Neural progenitor cell (in vitro differentiated cells): ENCODE data around the gene HNRNPA0. TPM values are rescaled to one million over a fixed set of nuclear protein-coding genes. Genes with fewer than 3 reads are reported as not detected.

ENCODE experiments used
- DNase-seq: peaks from one replicate; pipeline ENCODE4 v3.0.0-alpha.2; 2016; ENCODE audit warnings: low spot score
- H2AFZ ChIP-seq: fragments of 200-600 bp; sonication (generic); replicated peaks from 2 replicates; pipeline ENCODE4 v1.6.1; 2016; ENCODE audit warnings: antibody characterized with exemption
- H3F3A ChIP-seq: fragments of 200-600 bp; sonication (generic); 2 replicates; pipeline ENCODE4 v1.6.1; 2016; ENCODE audit warnings: antibody characterized with exemption, low read depth
- H3K27ac ChIP-seq: fragments of 200-600 bp; sonication (generic); 2 replicates; pipeline ENCODE4 v1.5.1; 2016; ENCODE audit warnings: mild to moderate bottlenecking
- H3K27me3 ChIP-seq: fragments of 200-600 bp; sonication (generic); 2 replicates; pipeline ENCODE4 v1.6.1; 2016; ENCODE audit warnings: mild to moderate bottlenecking, moderate library complexity
- H3K36me3 ChIP-seq: fragments of 200-600 bp; sonication (generic); 2 replicates; pipeline ENCODE4 v1.5.1; 2016
- H3K4me1 ChIP-seq: fragments of 200-600 bp; sonication (generic); 2 replicates; pipeline ENCODE4 v1.6.1; 2016; ENCODE audit warnings: mixed run types
- H3K4me2 ChIP-seq: fragments of 200-600 bp; sonication (generic); 2 replicates; pipeline ENCODE4 v1.6.1; 2016
- H3K4me3 ChIP-seq: fragments of 200-600 bp; sonication (generic); 2 replicates; pipeline ENCODE4 v1.5.1; 2016
- H3K79me2 ChIP-seq: fragments of 200-600 bp; sonication (generic); 2 replicates; pipeline ENCODE4 v1.6.1; 2016; ENCODE audit warnings: low read depth
- H3K9ac ChIP-seq: fragments of 200-600 bp; sonication (generic); 2 replicates; pipeline ENCODE4 v1.6.1; 2016
- H3K9me3 ChIP-seq: fragments of 200-600 bp; sonication (generic); 2 replicates; pipeline ENCODE4 v1.5.1; 2016; ENCODE audit warnings: low read depth
- H4K20me1 ChIP-seq: fragments of 200-600 bp; sonication (generic); 2 replicates; pipeline ENCODE4 v1.6.1; 2016; ENCODE audit warnings: low read depth
- H3K27ac Mint-ChIP-seq: 3 replicates; pipeline ENCODE4 v1.8.0; 2021; ENCODE audit warnings: mixed read lengths
- H3K27me3 Mint-ChIP-seq: 2 replicates; pipeline ENCODE4 v1.8.0; 2022; ENCODE audit warnings: low read depth, mild to moderate bottlenecking, inconsistent platforms, moderate library complexity, mixed read lengths; ENCODE audit not compliant: insufficient read depth
- H3K36me3 Mint-ChIP-seq: 3 replicates; pipeline ENCODE4 v1.8.0; 2021; ENCODE audit warnings: mixed read lengths
- H3K4me1 Mint-ChIP-seq: 3 replicates; pipeline ENCODE4 v1.8.0; 2021; ENCODE audit warnings: mixed read lengths
- H3K4me3 Mint-ChIP-seq: 3 replicates; pipeline ENCODE4 v1.8.0; 2021; ENCODE audit warnings: mild to moderate bottlenecking, moderate library complexity, mixed read lengths
- H3K9me3 Mint-ChIP-seq: 3 replicates; pipeline ENCODE4 v1.8.0; 2020; ENCODE audit warnings: mixed read lengths
- EZH2 ChIP-seq: fragments of 200-600 bp; sonication (generic); IDR thresholded peaks from 2 replicates; pipeline ENCODE4 v1.6.1; 2017; ENCODE audit warnings: antibody characterized with exemption, mild to moderate bottlenecking, moderate library complexity
- EZH2phosphoT487 ChIP-seq: fragments of 200-600 bp; sonication (generic); IDR thresholded peaks from 2 replicates; pipeline ENCODE4 v1.6.1; 2017; ENCODE audit warnings: antibody characterized with exemption
- total RNA-seq: library from RNA; depleted of rRNA; stranded (reverse); fragments of >200 nt; gene quantifications from 2 replicates; pipeline ENCODE4 v1.2.3, GENCODE V29; 2015; ENCODE audit warnings: low replicate concordance
- TF ChIP-seq, protein P1 (sequence below): fragments of 200-600 bp; sonication (generic); IDR thresholded peaks from 2 replicates; pipeline ENCODE4 v1.5.1; 2017; ENCODE audit warnings: antibody characterized with exemption, mild to moderate bottlenecking

The HNRNPA0 gene
- total RNA-seq, 1 donor from 2014 or later, result 49.8 TPM

- Mint-ChIP-seq H3K27ac (no peak overlapping the region), H3K36me3 (no peaks in the 10 kb centered on the region), H3K4me1 (peaks cover 3% of the 10 kb centered on the region), H3K27me3 (no peaks in the 10 kb centered on the region), H3K9me3 (no peaks in the 10 kb centered on the region), H3K4me3 (no peak overlapping the region)
- Histone ChIP-seq H4K20me1 (no peaks in the 10 kb centered on the region), H3K4me2 (no peak overlapping the region), H3K27ac (no peak overlapping the region), H3K4me3 (no peak overlapping the region), H3K79me2 (no peaks in the 10 kb centered on the region), H3F3A (peaks cover 2% of the 10 kb centered on the region), H3K36me3 (no peaks in the 10 kb centered on the region), H3K9ac (no peak overlapping the region), H2AFZ (no peak overlapping the region), H3K9me3 (no peaks in the 10 kb centered on the region), H3K27me3 (no peaks in the 10 kb centered on the region), H3K4me1 (peaks cover 5% of the 10 kb centered on the region)
- TF ChIP-seq, protein P1, sequence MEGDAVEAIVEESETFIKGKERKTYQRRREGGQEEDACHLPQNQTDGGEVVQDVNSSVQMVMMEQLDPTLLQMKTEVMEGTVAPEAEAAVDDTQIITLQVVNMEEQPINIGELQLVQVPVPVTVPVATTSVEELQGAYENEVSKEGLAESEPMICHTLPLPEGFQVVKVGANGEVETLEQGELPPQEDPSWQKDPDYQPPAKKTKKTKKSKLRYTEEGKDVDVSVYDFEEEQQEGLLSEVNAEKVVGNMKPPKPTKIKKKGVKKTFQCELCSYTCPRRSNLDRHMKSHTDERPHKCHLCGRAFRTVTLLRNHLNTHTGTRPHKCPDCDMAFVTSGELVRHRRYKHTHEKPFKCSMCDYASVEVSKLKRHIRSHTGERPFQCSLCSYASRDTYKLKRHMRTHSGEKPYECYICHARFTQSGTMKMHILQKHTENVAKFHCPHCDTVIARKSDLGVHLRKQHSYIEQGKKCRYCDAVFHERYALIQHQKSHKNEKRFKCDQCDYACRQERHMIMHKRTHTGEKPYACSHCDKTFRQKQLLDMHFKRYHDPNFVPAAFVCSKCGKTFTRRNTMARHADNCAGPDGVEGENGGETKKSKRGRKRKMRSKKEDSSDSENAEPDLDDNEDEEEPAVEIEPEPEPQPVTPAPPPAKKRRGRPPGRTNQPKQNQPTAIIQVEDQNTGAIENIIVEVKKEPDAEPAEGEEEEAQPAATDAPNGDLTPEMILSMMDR, result no peak
- TF ChIP-seq EZH2 (no peak), EZH2phosphoT487 (no peak)
- no peak for DNase-seq
Observed at GRCh38 chr5:137796279-137796678, 42.1 kb upstream of the HNRNPA0 start.

DNA sequence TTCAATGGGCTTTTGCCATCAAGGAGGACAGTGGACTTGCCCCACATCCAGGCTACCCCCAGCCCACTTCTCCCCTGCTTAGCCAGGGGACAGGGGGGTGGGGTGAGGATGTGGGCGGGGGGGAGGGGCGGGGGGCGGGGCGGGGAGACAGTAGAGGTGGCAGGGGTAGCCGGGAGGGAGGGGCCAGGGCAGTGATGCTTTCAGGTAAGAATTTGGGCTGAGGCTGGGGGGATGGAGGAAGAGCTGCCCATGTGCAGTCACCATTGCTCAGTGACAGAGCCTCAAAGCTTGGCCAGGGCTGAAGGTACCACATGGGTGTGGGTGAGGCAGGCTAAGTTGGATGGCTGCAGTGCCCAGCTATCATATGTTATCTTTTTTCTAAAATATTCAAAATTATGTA, 40.7 kb upstream of the HNRNPA0 start:
- H3K4me2 ChIP-seq, result no peak overlapping the region
- no peaks in the 10 kb centered on the region for H3K9me3 Mint-ChIP-seq
- no peaks in the 10 kb centered on the region for H3K9me3 ChIP-seq
- H4K20me1 ChIP-seq, result no peaks in the 10 kb centered on the region
- H3K79me2 ChIP-seq, result no peaks in the 10 kb centered on the region
- no peak overlapping the region for H3K4me3 Mint-ChIP-seq
- H3K27me3 Mint-ChIP-seq, result no peaks in the 10 kb centered on the region
- no peak overlapping the region for H3K27ac ChIP-seq
- no peak overlapping the region for H3K27ac Mint-ChIP-seq
- H3K36me3 ChIP-seq, result no peaks in the 10 kb centered on the region
- no peaks in the 10 kb centered on the region for H3K27me3 ChIP-seq
- no peak overlapping the region for H2AFZ ChIP-seq
- no peak for DNase-seq
- no peak overlapping the region for H3K9ac ChIP-seq
- peaks cover 2% of the 10 kb centered on the region for H3F3A ChIP-seq
- no peaks in the 10 kb centered on the region for H3K36me3 Mint-ChIP-seq
- no peak for TF ChIP-seq EZH2
- no peak for TF ChIP-seq EZH2phosphoT487
- TF ChIP-seq, protein P1, result no peak
- H3K4me1 Mint-ChIP-seq, result no peaks in the 10 kb centered on the region
- no peaks in the 10 kb centered on the region for H3K4me1 ChIP-seq
- H3K4me3 ChIP-seq, result no peak overlapping the region

DNA sequence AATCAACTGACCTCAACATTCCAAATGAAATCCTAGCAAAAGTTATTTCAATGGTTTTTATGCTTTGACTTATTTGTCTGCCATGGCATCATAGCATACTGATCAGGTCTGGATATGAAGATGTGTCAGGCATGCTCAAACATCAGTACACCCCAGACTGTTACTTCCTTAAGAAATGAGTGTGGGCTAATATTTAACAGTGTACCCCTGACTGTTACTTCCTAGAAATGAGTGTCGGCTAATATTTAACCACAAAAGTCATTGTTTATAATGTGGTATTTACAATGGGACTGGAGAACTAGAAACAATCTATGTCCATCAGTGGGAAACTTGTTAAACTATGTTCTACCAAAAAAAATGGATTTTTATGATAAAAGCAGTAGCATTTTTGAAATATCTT, 38.1 kb upstream of the HNRNPA0 start:
- TF ChIP-seq, protein P1, result no peak
- TF ChIP-seq EZH2phosphoT487, result no peak
- no peak for TF ChIP-seq EZH2
- Histone ChIP-seq H3K9ac (no peak overlapping the region), H4K20me1 (no peaks in the 10 kb centered on the region), H3K79me2 (no peaks in the 10 kb centered on the region), H3K4me3 (no peak overlapping the region), H2AFZ (no peak overlapping the region), H3F3A (no peaks in the 10 kb centered on the region), H3K27me3 (no peaks in the 10 kb centered on the region), H3K4me2 (no peak overlapping the region), H3K36me3 (no peaks in the 10 kb centered on the region), H3K4me1 (no peaks in the 10 kb centered on the region), H3K9me3 (no peaks in the 10 kb centered on the region), H3K27ac (no peak overlapping the region)
- Mint-ChIP-seq H3K4me3 (no peak overlapping the region), H3K4me1 (no peaks in the 10 kb centered on the region), H3K27ac (no peak overlapping the region), H3K36me3 (no peaks in the 10 kb centered on the region), H3K9me3 (no peaks in the 10 kb centered on the region), H3K27me3 (peaks cover 2% of the 10 kb centered on the region)
- DNase-seq, result no peak

GRCh38 chr5:137791799-137792198, 37.6 kb upstream of the HNRNPA0 start:
- no peak overlapping the region for H3K4me2 ChIP-seq
- H3K9me3 Mint-ChIP-seq, result no peaks in the 10 kb centered on the region
- no peak overlapping the region for H3K4me3 ChIP-seq
- no peak for DNase-seq
- no peaks in the 10 kb centered on the region for H3K36me3 Mint-ChIP-seq
- no peaks in the 10 kb centered on the region for H4K20me1 ChIP-seq
- no peaks in the 10 kb centered on the region for H3K9me3 ChIP-seq
- H3K36me3 ChIP-seq, result no peaks in the 10 kb centered on the region
- no peak overlapping the region for H3K27ac Mint-ChIP-seq
- no peaks in the 10 kb centered on the region for H3K4me1 ChIP-seq
- no peak overlapping the region for H3K9ac ChIP-seq
- peaks cover 2% of the 10 kb centered on the region for H3K27me3 Mint-ChIP-seq
- H3K79me2 ChIP-seq, result no peaks in the 10 kb centered on the region
- no peak overlapping the region for H3K4me3 Mint-ChIP-seq
- no peak overlapping the region for H2AFZ ChIP-seq
- TF ChIP-seq EZH2phosphoT487 (no peak), EZH2 (no peak)
- TF ChIP-seq, protein P1, result no peak
- H3K4me1 Mint-ChIP-seq, result no peaks in the 10 kb centered on the region
- H3K27ac ChIP-seq, result no peak overlapping the region
- H3F3A ChIP-seq, result no peaks in the 10 kb centered on the region
- H3K27me3 ChIP-seq, result no peaks in the 10 kb centered on the region
